SK-N-SH treated with all-trans-retinoic acid at 6 μM for 48 hours (cell line): ENCODE results near the gene SLAIN2.
"Not testable (repeated sequence)": the region's sequence is repeated elsewhere in the genome, so short reads cannot be mapped to it uniquely, and the experiment has no call there.

Experiments
- ATAC-seq: fragments of 200-7000 bp; cut with Tn5 transposase; 3 replicates; pipeline ENCODE4 v1.9.1; 2020; ENCODE audit warnings: mild to moderate bottlenecking, moderate library complexity
- ARNTL ChIP-seq: fragments of 450-650 bp; formaldehyde crosslinking; IDR thresholded peaks from 2 replicates; pipeline ENCODE4 v1.5.0; 2020; ENCODE audit warnings: low read depth, mild to moderate bottlenecking, moderate library complexity, borderline replicate concordance
- BACH2 ChIP-seq: fragments of 250-450 bp; sonication (Bioruptor Pico); IDR thresholded peaks from 2 replicates; pipeline ENCODE4 v1.9.0; 2021; ENCODE audit warnings: mild to moderate bottlenecking, borderline replicate concordance
- CREB5 ChIP-seq: fragments of 250-450 bp; sonication (Bioruptor Pico); IDR thresholded peaks from 2 replicates; pipeline ENCODE4 v1.5.1; 2020; ENCODE audit warnings: low read depth, mild to moderate bottlenecking, moderate library complexity
- CSDC2 ChIP-seq: fragments of 250-450 bp; sonication (Bioruptor Pico); IDR thresholded peaks from 2 replicates; pipeline ENCODE4 v1.5.0; 2020; ENCODE audit warnings: mild to moderate bottlenecking, moderate library complexity
- ESRRG ChIP-seq: fragments of 250-450 bp; sonication (Bioruptor Pico); IDR thresholded peaks from 2 replicates; pipeline ENCODE4 v1.6.1; 2021; ENCODE audit warnings: mild to moderate bottlenecking
- ISL1 ChIP-seq: fragments of 250-450 bp; sonication (Bioruptor Pico); IDR thresholded peaks from 2 replicates; pipeline ENCODE4 v2.1.2; 2022; ENCODE audit warnings: mild to moderate bottlenecking, moderate library complexity
- OSR1 ChIP-seq: fragments of 250-450 bp; sonication (Bioruptor Pico); IDR thresholded peaks from 2 replicates; pipeline ENCODE4 v1.8.0; 2022; ENCODE audit warnings: moderate library complexity, mild to moderate bottlenecking, inconsistent platforms
- PATZ1 ChIP-seq: fragments of 250-450 bp; sonication (Bioruptor Pico); IDR thresholded peaks from 2 replicates; pipeline ENCODE4 v1.8.0; 2020; ENCODE audit warnings: mild to moderate bottlenecking, moderate library complexity, borderline replicate concordance
- PPARA ChIP-seq: fragments of 250-450 bp; sonication (Bioruptor Pico); IDR thresholded peaks from 2 replicates; pipeline ENCODE4 v1.5.0; 2020; ENCODE audit warnings: mild to moderate bottlenecking, borderline replicate concordance
- RARB ChIP-seq: fragments of 250-450 bp; sonication (Bioruptor Pico); IDR thresholded peaks from 2 replicates; pipeline ENCODE4 v1.8.0; 2021; ENCODE audit warnings: mild to moderate bottlenecking, moderate library complexity
- SNAI2 ChIP-seq: fragments of 250-450 bp; sonication (Bioruptor Pico); IDR thresholded peaks from 2 replicates; pipeline ENCODE4 v1.5.0; 2020; ENCODE audit warnings: mild to moderate bottlenecking, moderate library complexity
- TCF4 ChIP-seq: fragments of 250-450 bp; sonication (Bioruptor Pico); IDR thresholded peaks from 2 replicates; pipeline ENCODE4 v1.8.0; 2021; ENCODE audit warnings: mild to moderate bottlenecking, moderate library complexity, borderline replicate concordance
- ZC3H10 ChIP-seq: fragments of 250-450 bp; sonication (Bioruptor Pico); IDR thresholded peaks from 2 replicates; pipeline ENCODE4 v1.5.1; 2021; ENCODE audit warnings: mild to moderate bottlenecking, moderate library complexity
- ZFP3 ChIP-seq: fragments of 250-450 bp; sonication (Bioruptor Pico); IDR thresholded peaks from 2 replicates; pipeline ENCODE4 v1.5.0; 2020; ENCODE audit warnings: mild to moderate bottlenecking, moderate library complexity
- ZNF565 ChIP-seq: fragments of 450-650 bp; formaldehyde crosslinking; conservative IDR thresholded peaks from 2 replicates; pipeline ENCODE4 v1.5.0; 2020; ENCODE audit warnings: low read depth, mild to moderate bottlenecking, moderate library complexity
- ZNF70 ChIP-seq: fragments of 450-650 bp; formaldehyde crosslinking; IDR thresholded peaks from 2 replicates; pipeline ENCODE4 v1.5.0; 2020; ENCODE audit warnings: mild to moderate bottlenecking, moderate library complexity
- ZNF8 ChIP-seq: fragments of 450-650 bp; formaldehyde crosslinking; IDR thresholded peaks from 2 replicates; pipeline ENCODE4 v1.5.0; 2020; ENCODE audit warnings: mild to moderate bottlenecking, moderate library complexity
- TF ChIP-seq, protein P1 (sequence below): fragments of 250-450 bp; sonication (Bioruptor Pico); IDR thresholded peaks from 2 replicates; pipeline ENCODE4 v1.8.0; 2021; ENCODE audit warnings: low read depth, mild to moderate bottlenecking, moderate library complexity, borderline replicate concordance
- TF ChIP-seq, protein P2 (sequence below): fragments of 250-450 bp; sonication (Bioruptor Pico); IDR thresholded peaks from 2 replicates; pipeline ENCODE4 v1.5.1; 2021; ENCODE audit warnings: mild to moderate bottlenecking, moderate library complexity

SLAIN2 gene

GRCh38 chr4:48340965-48341775 lies at the start of gene SLAIN2:
Gene SLAIN2 (plus strand): TSS chr4:48341529. CDS start chr4:48341740, 211 bp downstream.
- TF ChIP-seq, protein P1, sequence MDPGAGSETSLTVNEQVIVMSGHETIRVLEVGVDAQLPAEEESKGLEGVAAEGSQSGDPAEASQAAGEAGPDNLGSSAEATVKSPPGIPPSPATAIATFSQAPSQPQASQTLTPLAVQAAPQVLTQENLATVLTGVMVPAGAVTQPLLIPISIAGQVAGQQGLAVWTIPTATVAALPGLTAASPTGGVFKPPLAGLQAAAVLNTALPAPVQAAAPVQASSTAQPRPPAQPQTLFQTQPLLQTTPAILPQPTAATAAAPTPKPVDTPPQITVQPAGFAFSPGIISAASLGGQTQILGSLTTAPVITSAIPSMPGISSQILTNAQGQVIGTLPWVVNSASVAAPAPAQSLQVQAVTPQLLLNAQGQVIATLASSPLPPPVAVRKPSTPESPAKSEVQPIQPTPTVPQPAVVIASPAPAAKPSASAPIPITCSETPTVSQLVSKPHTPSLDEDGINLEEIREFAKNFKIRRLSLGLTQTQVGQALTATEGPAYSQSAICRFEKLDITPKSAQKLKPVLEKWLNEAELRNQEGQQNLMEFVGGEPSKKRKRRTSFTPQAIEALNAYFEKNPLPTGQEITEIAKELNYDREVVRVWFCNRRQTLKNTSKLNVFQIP (CRISPR knock-in tag): no peak
- TF ChIP-seq RARB (CRISPR knock-in tag) (no peak), ISL1 (CRISPR knock-in tag) (no peak), BACH2 (CRISPR knock-in tag) (no peak), ZC3H10 (CRISPR knock-in tag) (no peak), ZNF565 (no peak), ZFP3 (CRISPR knock-in tag) (no peak; the same call in 1 of the 2 replicates), ESRRG (CRISPR knock-in tag) (no peak), ARNTL (CRISPR knock-in tag) (no peak), ZNF70 (CRISPR knock-in tag) (no peak), PATZ1 (CRISPR knock-in tag) (no peak), OSR1 (no peak), SNAI2 (CRISPR knock-in tag) (no peak), CREB5 (CRISPR knock-in tag) (no peak), CSDC2 (CRISPR knock-in tag) (no peak), TCF4 (CRISPR knock-in tag) (no peak)
- peak; percentile 92 for ATAC-seq

DNA sequence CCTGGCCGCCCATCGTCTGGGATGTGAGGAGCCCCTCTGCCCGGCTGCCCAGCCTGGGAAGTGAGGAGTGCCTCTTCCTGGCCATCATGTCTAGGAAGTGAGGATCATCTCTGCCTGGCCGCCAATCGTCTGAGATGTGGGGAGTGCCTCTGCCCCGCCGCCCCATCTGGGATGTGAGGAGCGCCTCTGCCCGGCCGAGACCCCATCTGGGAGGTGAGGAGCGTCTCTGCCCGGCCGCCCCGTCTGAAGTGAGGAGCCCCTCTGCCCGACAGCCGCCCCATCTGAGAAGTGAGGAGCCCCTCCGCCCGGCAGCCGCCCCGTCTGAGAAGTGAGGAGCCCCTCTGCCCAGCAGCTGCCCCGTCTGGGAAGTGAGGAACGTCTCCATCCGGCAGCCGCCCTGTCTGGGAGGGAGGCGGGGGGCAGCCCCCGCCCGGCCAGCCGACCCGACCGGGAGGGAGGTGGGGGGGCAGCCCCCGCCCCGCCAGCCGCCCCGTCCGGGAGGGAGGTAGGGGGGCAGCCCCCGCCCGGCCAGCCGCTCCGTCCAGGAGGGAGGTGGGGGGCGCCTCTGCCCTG lies 49.0 kb upstream of the SLAIN2 start:
- not testable (repeated sequence) for ATAC-seq

DNA sequence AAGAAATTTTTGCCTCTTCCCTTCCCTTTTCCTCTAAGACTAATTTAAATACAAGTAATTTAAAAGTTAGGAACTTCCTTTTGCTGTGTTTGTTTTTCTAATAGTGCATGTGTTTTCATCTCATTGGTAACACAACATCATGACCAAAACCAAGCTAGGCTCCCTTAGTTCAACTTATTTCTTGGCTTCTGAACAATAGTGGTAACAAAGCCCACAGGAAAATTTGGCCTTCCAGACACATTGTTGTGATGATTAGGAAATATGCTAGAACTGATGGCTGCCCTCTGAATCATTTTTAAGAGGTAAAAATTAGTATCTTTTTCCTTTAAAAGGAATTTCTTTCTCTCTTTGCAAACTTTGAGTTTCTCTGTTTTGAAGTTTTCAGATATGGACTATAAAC lies 46.2 kb upstream of the SLAIN2 start:
- TF ChIP-seq ZNF565: no peak
- no peak for TF ChIP-seq OSR1
- TF ChIP-seq ISL1 (CRISPR knock-in tag): no peak
- no peak for TF ChIP-seq ZNF8 (CRISPR knock-in tag)
- TF ChIP-seq PATZ1 (CRISPR knock-in tag): no peak
- no peak for TF ChIP-seq ZFP3 (CRISPR knock-in tag)
- no peak for TF ChIP-seq PPARA (CRISPR knock-in tag)
- TF ChIP-seq CREB5 (CRISPR knock-in tag): no peak
- TF ChIP-seq, protein P2, sequence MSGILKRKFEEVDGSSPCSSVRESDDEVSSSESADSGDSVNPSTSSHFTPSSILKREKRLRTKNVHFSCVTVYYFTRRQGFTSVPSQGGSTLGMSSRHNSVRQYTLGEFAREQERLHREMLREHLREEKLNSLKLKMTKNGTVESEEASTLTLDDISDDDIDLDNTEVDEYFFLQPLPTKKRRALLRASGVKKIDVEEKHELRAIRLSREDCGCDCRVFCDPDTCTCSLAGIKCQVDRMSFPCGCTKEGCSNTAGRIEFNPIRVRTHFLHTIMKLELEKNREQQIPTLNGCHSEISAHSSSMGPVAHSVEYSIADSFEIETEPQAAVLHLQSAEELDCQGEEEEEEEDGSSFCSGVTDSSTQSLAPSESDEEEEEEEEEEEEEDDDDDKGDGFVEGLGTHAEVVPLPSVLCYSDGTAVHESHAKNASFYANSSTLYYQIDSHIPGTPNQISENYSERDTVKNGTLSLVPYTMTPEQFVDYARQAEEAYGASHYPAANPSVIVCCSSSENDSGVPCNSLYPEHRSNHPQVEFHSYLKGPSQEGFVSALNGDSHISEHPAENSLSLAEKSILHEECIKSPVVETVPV (CRISPR knock-in tag): no peak
- no peak for ATAC-seq
